Subcutaneous adipose tissue (tissue), 4 donors: ENCODE measurements around the gene MAPK14. TPM values are rescaled to one million over a fixed set of nuclear protein-coding genes. Genes with fewer than 3 reads are reported as not detected.

Experiments
- total RNA-seq, 4 donors: library from RNA; depleted of rRNA; stranded (reverse); fragments of >200 nt; gene quantifications; one replicate each; pipeline ENCODE4 v1.1.0, GENCODE V29; 2016
- TF ChIP-seq, protein P1 (sequence below): fragments of 450-650 bp; IDR thresholded peaks from one replicate; pipeline ENCODE4 v1.5.1; 2016; ENCODE audit warnings: low read depth, mild to moderate bottlenecking, control low read depth, antibody characterized with exemption, moderate library complexity

MAPK14 gene
- total RNA-seq, 4 donors from 2014 or later, result 78.2 to 96.5 (median 88.8) TPM

GRCh38 chr6:36071281-36071680 lies 43.7 kb downstream of the MAPK14 start:
- TF ChIP-seq, protein P1, sequence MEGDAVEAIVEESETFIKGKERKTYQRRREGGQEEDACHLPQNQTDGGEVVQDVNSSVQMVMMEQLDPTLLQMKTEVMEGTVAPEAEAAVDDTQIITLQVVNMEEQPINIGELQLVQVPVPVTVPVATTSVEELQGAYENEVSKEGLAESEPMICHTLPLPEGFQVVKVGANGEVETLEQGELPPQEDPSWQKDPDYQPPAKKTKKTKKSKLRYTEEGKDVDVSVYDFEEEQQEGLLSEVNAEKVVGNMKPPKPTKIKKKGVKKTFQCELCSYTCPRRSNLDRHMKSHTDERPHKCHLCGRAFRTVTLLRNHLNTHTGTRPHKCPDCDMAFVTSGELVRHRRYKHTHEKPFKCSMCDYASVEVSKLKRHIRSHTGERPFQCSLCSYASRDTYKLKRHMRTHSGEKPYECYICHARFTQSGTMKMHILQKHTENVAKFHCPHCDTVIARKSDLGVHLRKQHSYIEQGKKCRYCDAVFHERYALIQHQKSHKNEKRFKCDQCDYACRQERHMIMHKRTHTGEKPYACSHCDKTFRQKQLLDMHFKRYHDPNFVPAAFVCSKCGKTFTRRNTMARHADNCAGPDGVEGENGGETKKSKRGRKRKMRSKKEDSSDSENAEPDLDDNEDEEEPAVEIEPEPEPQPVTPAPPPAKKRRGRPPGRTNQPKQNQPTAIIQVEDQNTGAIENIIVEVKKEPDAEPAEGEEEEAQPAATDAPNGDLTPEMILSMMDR, result no peak

- TF ChIP-seq, protein P1, result no peak
These were observed 44.1 kb downstream of the MAPK14 start for GRCh38 chr6:36071714-36072113.

DNA sequence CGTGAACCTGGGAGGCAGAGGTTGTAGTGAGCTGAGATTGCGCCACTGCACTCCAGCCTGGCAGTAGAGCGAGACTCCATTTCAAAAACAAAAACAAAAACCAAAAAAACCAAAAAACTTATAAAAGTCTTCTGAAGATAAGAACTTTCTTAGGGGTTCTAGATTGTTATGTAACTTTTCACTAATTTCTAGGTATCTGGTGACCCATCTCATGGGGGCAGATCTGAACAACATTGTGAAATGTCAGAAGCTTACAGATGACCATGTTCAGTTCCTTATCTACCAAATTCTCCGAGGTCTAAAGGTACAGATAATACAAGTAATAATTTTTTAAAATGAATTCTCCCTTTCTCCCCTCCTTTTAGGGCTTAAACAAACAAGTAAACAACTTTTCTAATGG lies 45.1 kb downstream of the MAPK14 start:
- TF ChIP-seq, protein P1, result no peak

DNA sequence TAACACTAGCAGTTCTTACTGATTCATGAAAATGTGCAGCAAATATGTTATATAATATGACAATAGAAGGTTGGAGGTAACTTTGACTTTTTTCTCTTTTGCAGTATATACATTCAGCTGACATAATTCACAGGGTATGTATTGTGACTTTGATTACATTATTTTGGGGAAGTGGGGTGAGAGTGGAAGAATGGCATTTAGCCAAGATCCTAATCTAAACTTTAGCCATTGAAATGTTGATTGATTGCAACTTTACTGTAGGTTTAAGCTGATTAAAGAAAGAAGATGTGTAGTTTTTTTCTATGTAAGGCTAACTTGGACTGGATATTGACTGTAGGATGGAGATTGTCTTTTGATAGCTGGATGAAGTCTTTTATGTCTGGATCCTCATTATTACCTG lies 46.0 kb downstream of the MAPK14 start:
- TF ChIP-seq, protein P1, result no peak

- TF ChIP-seq, protein P1, result no peak
These were observed 48.0 kb downstream of the MAPK14 start for GRCh38 chr6:36075656-36076055.

GRCh38 chr6:36076178-36077063 lies 48.8 kb downstream of the MAPK14 start:
- TF ChIP-seq, protein P1, result no peak

DNA sequence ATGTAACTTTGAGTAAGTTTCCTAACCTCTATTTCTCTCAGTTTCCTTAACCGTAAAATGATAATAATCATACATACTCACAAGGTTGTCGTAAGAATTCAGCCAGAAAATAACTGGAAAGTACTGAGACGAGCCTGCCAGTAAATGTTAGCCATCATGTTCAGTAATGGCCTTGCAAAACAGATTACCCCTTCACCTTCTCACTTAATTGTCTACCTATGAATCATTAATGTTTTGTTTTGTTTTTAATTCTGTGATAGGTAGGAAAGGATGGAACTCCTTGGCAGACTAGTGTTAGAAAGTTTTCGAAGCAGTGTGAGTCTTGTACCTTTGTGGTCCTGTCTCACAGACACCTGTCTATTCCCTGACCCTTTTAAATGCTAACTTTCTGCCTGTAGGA lies 50.6 kb downstream of the MAPK14 start:
- TF ChIP-seq, protein P1, result no peak
